Measurements from ENCODE around the gene MTHFD1L.

- TF ChIP-seq CTCF (conservative IDR thresholded peaks at IDR 0.05 in 1 of 2, IDR thresholded peaks at IDR 0.05 in 1 of 2; ENCODE audit: extremely low read depth in 1 of 2, insufficient read depth in 1 of 2, low read depth in 1 of 2, low read length in 2 of 2) (no peak), EZH2 (IDR thresholded peaks at IDR 0.05; ENCODE audit: borderline replicate concordance, low read length) (no peak)
Observed at GRCh38 chr6:150894191-150894744, 28.8 kb downstream of the MTHFD1L start.

All from mammary epithelial cell (primary cell).